ENCODE data around the gene GNAI2.
A peak's percentile ranks its signal among the peaks of the same experiment; 100 is the strongest.
"Not testable (repeated sequence)": the region's sequence is repeated elsewhere in the genome, so short reads cannot be mapped to it uniquely, and the experiment has no call there.

Gene GNAI2

GRCh38 chr3:50228184-50228763, 7.7 kb upstream of the GNAI2 start:
- DNase-seq: not testable (repeated sequence)

- DNase-seq: no peak
These were observed 6.5 kb upstream of the GNAI2 start for GRCh38 chr3:50229490-50229889.

GRCh38 chr3:50230104-50230793, 5.8 kb upstream of the GNAI2 start:
- no peak for DNase-seq

- no peak for DNase-seq
These were observed 5.2 kb upstream of the GNAI2 start for GRCh38 chr3:50230794-50231125.

GRCh38 chr3:50231581-50231980, 4.4 kb upstream of the GNAI2 start:
- DNase-seq: no peak

- DNase-seq: no peak
These were observed 3.7 kb upstream of the GNAI2 start for GRCh38 chr3:50232303-50232702.

- DNase-seq: no peak
These were observed 2.8 kb upstream of the GNAI2 start for GRCh38 chr3:50233176-50233575.

- DNase-seq: no peak
These were observed 604 bp downstream of the GNAI2 start for GRCh38 chr3:50236484-50237132.

GRCh38 chr3:50237133-50237651, 1.2 kb downstream of the GNAI2 start:
- no peak for DNase-seq

- peak; percentile 45 for DNase-seq
These were observed 1.9 kb downstream of the GNAI2 start for GRCh38 chr3:50237754-50238548.

GRCh38 chr3:50238549-50239026, 2.6 kb downstream of the GNAI2 start:
- DNase-seq: no peak

GRCh38 chr3:50239649-50240048, 3.6 kb downstream of the GNAI2 start:
- DNase-seq: no peak

GRCh38 chr3:50241163-50241562, 5.2 kb downstream of the GNAI2 start:
- DNase-seq: no peak

GRCh38 chr3:50241713-50242380, 5.8 kb downstream of the GNAI2 start:
- DNase-seq: no peak

- DNase-seq: no peak
These were observed 6.4 kb downstream of the GNAI2 start for GRCh38 chr3:50242381-50242770.

- DNase-seq: no peak
These were observed 7.0 kb downstream of the GNAI2 start for GRCh38 chr3:50242851-50243542.

- no peak for DNase-seq
These were observed 7.5 kb downstream of the GNAI2 start for GRCh38 chr3:50243543-50243895.

GRCh38 chr3:50244813-50245212, 8.8 kb downstream of the GNAI2 start:
- DNase-seq: not testable (repeated sequence)

- no peak for DNase-seq
These were observed 9.3 kb downstream of the GNAI2 start for GRCh38 chr3:50245251-50245745.

GRCh38 chr3:50245831-50246516, 10.0 kb downstream of the GNAI2 start:
- DNase-seq: peak; percentile 81

GRCh38 chr3:50246517-50246954, 10.5 kb downstream of the GNAI2 start:
- no peak for DNase-seq
